Measurements from ENCODE around the gene ZPBP.

ZPBP gene

GRCh38 chr7:49931627-49932026, 161.4 kb downstream of the ZPBP start:
- TF ChIP-seq EZH2phosphoT487 (IDR thresholded peaks at IDR 0.05; ENCODE audit: borderline replicate concordance) (no peak), CTCF (conservative IDR thresholded peaks at IDR 0.05; ENCODE audit: low read length) (no peak)
- Histone ChIP-seq H3K4me3 (ENCODE audit: low read length, poor library complexity, severe bottlenecking) (no peak overlapping the region), H2AFZ (ENCODE audit: low read length) (no peak overlapping the region), H3K79me2 (ENCODE audit: insufficient read depth, low read length) (no peaks in the 10 kb centered on the region), H3K4me1 (ENCODE audit: insufficient read depth, low read length, poor library complexity, severe bottlenecking) (no peaks in the 10 kb centered on the region), H3K36me3 (ENCODE audit: insufficient read depth, low read length) (no peaks in the 10 kb centered on the region), H3F3A (ENCODE audit: low read depth) (no peaks in the 10 kb centered on the region), H3K4me2 (ENCODE audit: low read depth, low read length, poor library complexity, severe bottlenecking) (no peak overlapping the region), H4K20me1 (ENCODE audit: insufficient read depth, low read length, poor library complexity, severe bottlenecking) (no peaks in the 10 kb centered on the region), H3K9me3 (ENCODE audit: insufficient read depth, low read depth, low read length) (no peaks in the 10 kb centered on the region), H3K9me2 (replicated peaks; ENCODE audit: low read depth, low read length) (no peaks in the 10 kb centered on the region), H3K9ac (ENCODE audit: low read depth, low read length, poor library complexity, severe bottlenecking) (no peak overlapping the region), H3K27me3 (ENCODE audit: insufficient read depth, low read length, poor library complexity, severe bottlenecking) (no peaks in the 10 kb centered on the region)

GRCh38 chr7:49928787-49929186, 164.3 kb downstream of the ZPBP start:
- no peak overlapping the region for H3K4me2 ChIP-seq (ENCODE audit: low read depth, low read length, poor library complexity, severe bottlenecking)
- H3K36me3 ChIP-seq (ENCODE audit: insufficient read depth, low read length): no peaks in the 10 kb centered on the region
- no peak overlapping the region for H3K9ac ChIP-seq (ENCODE audit: low read depth, low read length, poor library complexity, severe bottlenecking)
- H3F3A ChIP-seq (ENCODE audit: low read depth): no peaks in the 10 kb centered on the region
- TF ChIP-seq EZH2phosphoT487 (IDR thresholded peaks at IDR 0.05; ENCODE audit: borderline replicate concordance) (no peak), CTCF (conservative IDR thresholded peaks at IDR 0.05; ENCODE audit: low read length) (no peak)
- H3K9me2 ChIP-seq (replicated peaks; ENCODE audit: low read depth, low read length): no peaks in the 10 kb centered on the region
- no peaks in the 10 kb centered on the region for H3K4me1 ChIP-seq (ENCODE audit: insufficient read depth, low read length, poor library complexity, severe bottlenecking)
- H2AFZ ChIP-seq (ENCODE audit: low read length): no peak overlapping the region
- no peaks in the 10 kb centered on the region for H3K79me2 ChIP-seq (ENCODE audit: insufficient read depth, low read length)
- H3K9me3 ChIP-seq (ENCODE audit: insufficient read depth, low read depth, low read length): no peaks in the 10 kb centered on the region
- H3K27me3 ChIP-seq (ENCODE audit: insufficient read depth, low read length, poor library complexity, severe bottlenecking): no peaks in the 10 kb centered on the region
- no peak overlapping the region for H3K4me3 ChIP-seq (ENCODE audit: low read length, poor library complexity, severe bottlenecking)
- no peaks in the 10 kb centered on the region for H4K20me1 ChIP-seq (ENCODE audit: insufficient read depth, low read length, poor library complexity, severe bottlenecking)

GRCh38 chr7:49927631-49928030, 165.4 kb downstream of the ZPBP start:
- no peak overlapping the region for H3K9ac ChIP-seq (ENCODE audit: low read depth, low read length, poor library complexity, severe bottlenecking)
- H3K9me2 ChIP-seq (replicated peaks; ENCODE audit: low read depth, low read length): no peaks in the 10 kb centered on the region
- no peak overlapping the region for H3K4me3 ChIP-seq (ENCODE audit: low read length, poor library complexity, severe bottlenecking)
- no peaks in the 10 kb centered on the region for H4K20me1 ChIP-seq (ENCODE audit: insufficient read depth, low read length, poor library complexity, severe bottlenecking)
- no peaks in the 10 kb centered on the region for H3K79me2 ChIP-seq (ENCODE audit: insufficient read depth, low read length)
- no peaks in the 10 kb centered on the region for H3K4me1 ChIP-seq (ENCODE audit: insufficient read depth, low read length, poor library complexity, severe bottlenecking)
- no peak overlapping the region for H3K4me2 ChIP-seq (ENCODE audit: low read depth, low read length, poor library complexity, severe bottlenecking)
- H3F3A ChIP-seq (ENCODE audit: low read depth): no peaks in the 10 kb centered on the region
- H3K9me3 ChIP-seq (ENCODE audit: insufficient read depth, low read depth, low read length): no peaks in the 10 kb centered on the region
- TF ChIP-seq EZH2phosphoT487 (IDR thresholded peaks at IDR 0.05; ENCODE audit: borderline replicate concordance): no peak
- no peak overlapping the region for H2AFZ ChIP-seq (ENCODE audit: low read length)
- H3K36me3 ChIP-seq (ENCODE audit: insufficient read depth, low read length): no peaks in the 10 kb centered on the region
- H3K27me3 ChIP-seq (ENCODE audit: insufficient read depth, low read length, poor library complexity, severe bottlenecking): no peaks in the 10 kb centered on the region

- Histone ChIP-seq H3K4me2 (ENCODE audit: low read depth, low read length, poor library complexity, severe bottlenecking) (no peak overlapping the region), H3K9me2 (replicated peaks; ENCODE audit: low read depth, low read length) (no peaks in the 10 kb centered on the region), H3K9me3 (ENCODE audit: insufficient read depth, low read depth, low read length) (no peaks in the 10 kb centered on the region), H4K20me1 (ENCODE audit: insufficient read depth, low read length, poor library complexity, severe bottlenecking) (no peaks in the 10 kb centered on the region), H3K36me3 (ENCODE audit: insufficient read depth, low read length) (no peaks in the 10 kb centered on the region), H3K9ac (ENCODE audit: low read depth, low read length, poor library complexity, severe bottlenecking) (no peak overlapping the region), H3K4me1 (ENCODE audit: insufficient read depth, low read length, poor library complexity, severe bottlenecking) (no peaks in the 10 kb centered on the region), H3K27me3 (ENCODE audit: insufficient read depth, low read length, poor library complexity, severe bottlenecking) (no peaks in the 10 kb centered on the region), H3F3A (ENCODE audit: low read depth) (no peaks in the 10 kb centered on the region), H3K79me2 (ENCODE audit: insufficient read depth, low read length) (no peaks in the 10 kb centered on the region), H3K4me3 (ENCODE audit: low read length, poor library complexity, severe bottlenecking) (no peak overlapping the region), H2AFZ (ENCODE audit: low read length) (no peak overlapping the region)
- TF ChIP-seq EZH2phosphoT487 (IDR thresholded peaks at IDR 0.05; ENCODE audit: borderline replicate concordance): no peak
- TF ChIP-seq CTCF (conservative IDR thresholded peaks at IDR 0.05; ENCODE audit: low read length): no peak
These were observed 166.3 kb downstream of the ZPBP start for GRCh38 chr7:49926720-49927119.

All from Loucy (cell line).